Stimulated activated CD4-positive, alpha-beta T cell treated with anti-CD3 and anti-CD28 coated beads, Interleukin-4, amount 100 ng/mL, for 4 hours (primary cell): ENCODE data around the gene TXN.
"Not testable (repeated sequence)": the region's sequence is repeated elsewhere in the genome, so short reads cannot be mapped to it uniquely, and the experiment has no call there.

ENCODE experiments used
- DNase-seq, 2 experiments: peaks; one replicate each; pipeline ENCODE4 v3.0.0-alpha.2; 2020

The TXN gene

DNA sequence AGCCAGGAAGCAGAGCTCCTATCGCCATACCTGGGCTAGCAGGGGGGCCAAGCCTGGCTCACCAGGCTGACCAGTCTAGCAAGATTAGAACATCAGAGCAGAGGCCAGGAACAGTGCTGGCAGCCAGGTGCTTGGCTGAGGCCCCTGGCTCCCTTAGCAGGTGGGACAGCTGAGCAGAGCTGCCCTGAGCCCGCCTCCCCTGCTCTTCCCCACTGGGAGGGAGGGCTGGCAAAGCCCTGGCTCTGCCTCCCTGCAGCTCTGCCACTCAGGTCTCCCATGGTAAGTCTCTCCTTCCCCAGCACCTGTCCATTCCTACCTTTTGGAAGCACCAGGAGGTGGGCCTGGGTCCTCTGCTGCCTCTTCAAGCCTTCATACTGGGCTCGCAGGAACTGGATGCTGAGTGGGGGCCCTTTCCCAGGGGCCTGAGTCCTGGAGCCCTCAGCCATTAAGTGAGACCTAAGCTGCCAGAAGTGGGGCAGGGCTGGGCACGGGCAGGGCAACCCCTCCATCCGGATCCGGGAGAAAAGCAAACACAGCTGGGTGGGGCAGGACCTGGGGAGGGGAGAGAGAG is 49.2 kb downstream of the TXN start:
- no peak for DNase-seq

GRCh38 chr9:110206389-110206788 is 49.9 kb downstream of the TXN start:
- no peak for DNase-seq

- not testable (repeated sequence) for DNase-seq
Observed at GRCh38 chr9:110205612-110206011, 50.7 kb downstream of the TXN start.

DNA sequence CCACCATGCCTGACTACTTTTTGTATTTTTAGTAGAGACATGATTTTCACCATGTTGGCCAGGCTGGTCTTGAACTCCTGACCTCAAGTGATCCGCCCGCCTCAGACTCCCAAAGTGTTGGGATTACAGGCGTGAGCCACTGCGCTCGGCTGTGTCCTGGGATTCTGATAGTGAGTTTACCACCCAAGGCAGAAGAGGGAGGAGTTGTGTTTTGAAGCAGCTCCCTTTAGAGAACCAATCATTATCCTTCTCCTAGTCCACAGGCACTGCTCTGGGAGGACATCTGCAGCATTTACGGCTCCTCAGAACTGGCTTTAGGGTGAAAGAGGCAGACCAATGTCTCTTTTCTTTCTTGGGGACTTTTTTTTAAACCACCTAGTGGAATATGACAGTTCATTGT is 54.1 kb downstream of the TXN start:
- DNase-seq = no peak

DNA sequence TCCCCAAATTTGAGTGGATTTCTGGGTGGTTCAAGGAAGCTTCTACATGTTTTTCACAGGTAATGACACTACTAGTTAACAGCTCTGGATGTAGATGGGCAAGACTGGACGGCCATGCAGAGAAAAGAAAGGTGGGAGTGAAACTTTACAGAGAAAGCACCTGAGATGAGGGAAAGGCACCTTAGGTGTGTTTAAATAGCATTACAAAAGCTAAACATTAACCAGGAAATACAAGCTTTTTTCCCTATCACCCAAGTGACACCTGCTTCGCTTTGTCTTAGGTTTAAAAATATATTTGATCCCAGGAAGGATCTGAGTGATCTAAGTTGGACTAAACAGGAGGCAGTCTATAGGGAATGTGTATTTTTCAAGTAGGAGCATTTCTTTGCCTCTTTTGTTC is 56.7 kb downstream of the TXN start:
- DNase-seq = no peak

GRCh38 chr9:110198357-110198756 is 58.0 kb downstream of the TXN start:
- no peak for DNase-seq

DNA sequence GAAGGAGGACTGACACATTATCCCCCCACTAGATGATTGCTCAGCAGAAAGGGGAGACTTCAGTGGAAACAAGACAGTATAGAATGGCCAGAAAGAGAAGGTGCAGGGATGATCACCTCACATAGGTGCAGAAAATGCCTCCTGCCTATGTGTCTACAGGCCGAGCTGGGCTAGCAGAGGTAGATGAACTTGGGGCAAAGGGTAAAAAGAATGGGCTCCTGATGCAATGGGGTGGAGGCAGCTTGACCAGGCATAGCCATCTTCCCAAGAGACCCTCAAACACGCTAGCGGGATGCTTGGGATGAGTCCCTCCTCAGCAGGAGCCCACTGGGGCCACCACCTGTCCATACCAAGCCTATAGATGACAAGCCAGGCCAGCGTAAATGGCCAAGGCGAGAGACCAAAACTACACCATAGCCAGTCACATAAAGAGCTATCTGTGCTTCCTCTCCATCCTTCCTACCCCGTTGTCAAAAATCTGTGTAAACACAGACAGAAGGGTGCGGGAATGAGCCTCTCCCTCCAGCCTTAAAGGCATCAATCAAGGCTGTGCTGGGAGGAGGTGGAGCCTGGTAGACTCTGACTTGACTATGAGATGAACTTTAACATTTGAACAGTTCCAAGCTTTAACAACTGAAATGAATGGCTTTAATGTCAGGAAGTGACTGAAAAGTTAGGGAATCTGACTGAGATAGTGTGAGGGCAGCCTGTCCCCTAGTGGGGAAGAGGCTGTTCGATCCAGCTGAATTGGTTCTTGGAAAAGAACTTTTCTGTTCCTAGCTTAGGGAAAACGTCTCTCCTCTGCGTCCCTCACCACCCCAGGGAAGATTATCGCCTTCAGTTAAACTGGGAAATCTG is 58.7 kb downstream of the TXN start:
- no peak for DNase-seq

DNA sequence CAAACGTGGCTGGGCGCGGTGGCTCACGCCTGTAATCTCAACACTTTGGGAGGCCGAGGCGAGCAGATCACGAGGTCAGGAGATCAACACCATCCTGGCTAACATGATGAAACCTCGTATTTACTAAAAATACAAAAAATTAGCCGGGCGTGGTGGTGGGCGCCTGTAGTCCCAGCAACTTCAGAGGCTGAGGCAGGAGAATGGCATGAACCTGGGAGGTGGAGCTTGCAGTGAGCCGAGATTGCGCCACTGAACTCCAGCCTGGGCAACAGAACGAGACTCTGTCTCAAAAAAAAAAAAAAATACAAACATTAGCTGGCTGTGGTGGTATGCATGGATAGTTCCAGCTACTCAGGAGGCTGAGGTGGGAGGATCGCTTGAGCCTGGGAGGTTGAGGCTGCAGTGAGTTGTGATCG is 60.2 kb downstream of the TXN start:
- not testable (repeated sequence) for DNase-seq
